ENCODE results near the gene ZC3H10.
"Not testable (repeated sequence)": the region's sequence is repeated elsewhere in the genome, so short reads cannot be mapped to it uniquely, and the experiment has no call there.

Gene ZC3H10, protein sequence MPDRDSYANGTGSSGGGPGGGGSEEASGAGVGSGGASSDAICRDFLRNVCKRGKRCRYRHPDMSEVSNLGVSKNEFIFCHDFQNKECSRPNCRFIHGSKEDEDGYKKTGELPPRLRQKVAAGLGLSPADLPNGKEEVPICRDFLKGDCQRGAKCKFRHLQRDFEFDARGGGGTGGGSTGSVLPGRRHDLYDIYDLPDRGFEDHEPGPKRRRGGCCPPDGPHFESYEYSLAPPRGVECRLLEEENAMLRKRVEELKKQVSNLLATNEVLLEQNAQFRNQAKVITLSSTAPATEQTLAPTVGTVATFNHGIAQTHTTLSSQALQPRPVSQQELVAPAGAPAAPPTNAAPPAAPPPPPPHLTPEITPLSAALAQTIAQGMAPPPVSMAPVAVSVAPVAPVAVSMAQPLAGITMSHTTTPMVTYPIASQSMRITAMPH
- 21.4 to 30.8 reads per million in 2 experiments for total RNA-seq

GRCh38 chr12:56117778-56118687 is at the start of gene ZC3H10:
TSS of gene ZC3H10 (plus strand) at chr12:56118266. CDS start at chr12:56120563, 2,297 bp downstream.
- DNase-seq (ENCODE audit: low read depth): peak; percentile 96

DNA sequence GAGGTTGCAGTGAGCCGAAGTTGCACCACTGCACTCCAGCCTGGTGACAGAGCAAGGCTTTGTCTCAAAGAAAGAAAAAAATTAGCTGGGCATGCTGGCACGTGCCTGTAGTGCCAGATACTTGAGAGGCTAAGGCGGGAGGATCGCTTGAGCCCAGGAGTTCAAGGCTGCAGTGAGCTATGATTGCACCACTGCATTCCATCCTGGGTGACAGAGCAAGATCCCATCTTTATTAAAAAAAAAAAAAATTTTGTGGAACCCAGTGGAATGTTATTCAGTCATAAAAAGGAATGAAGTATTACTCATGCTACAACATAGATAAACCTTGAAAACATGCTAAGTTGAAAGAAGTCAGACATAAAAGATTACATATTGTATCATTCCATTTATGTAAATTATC is 46.4 kb upstream of the ZC3H10 start:
- DNase-seq (ENCODE audit: low read depth): no peak

- no peak for DNase-seq (ENCODE audit: low read depth)
Observed at GRCh38 chr12:56074396-56074795, 43.7 kb upstream of the ZC3H10 start.

DNA sequence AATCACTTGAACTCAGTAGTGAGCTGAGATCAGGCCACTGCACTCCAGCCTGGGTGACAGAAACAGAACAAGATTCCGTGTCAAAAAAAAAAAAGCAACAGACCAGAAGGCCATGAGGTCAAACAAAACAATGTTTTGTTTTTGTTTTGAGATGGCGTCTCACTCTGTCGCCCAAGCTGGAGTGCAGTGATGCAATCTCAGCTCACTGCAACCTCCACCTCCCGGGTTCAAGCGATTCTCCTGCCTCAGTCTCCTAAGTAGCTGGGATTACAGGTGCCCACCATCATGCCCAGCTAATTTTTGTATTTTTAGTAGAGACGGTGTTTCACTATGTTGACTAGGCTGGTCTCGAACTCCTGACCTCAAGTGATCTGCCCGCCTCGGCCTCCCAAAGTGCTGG is 40.1 kb upstream of the ZC3H10 start:
- not testable (repeated sequence) for DNase-seq (ENCODE audit: low read depth)

GRCh38 chr12:56078427-56078826 is 39.6 kb upstream of the ZC3H10 start:
- no peak for DNase-seq (ENCODE audit: low read depth)

GRCh38 chr12:56078931-56079722 is 38.9 kb upstream of the ZC3H10 start:
- DNase-seq (ENCODE audit: low read depth): peak; percentile 30

DNA sequence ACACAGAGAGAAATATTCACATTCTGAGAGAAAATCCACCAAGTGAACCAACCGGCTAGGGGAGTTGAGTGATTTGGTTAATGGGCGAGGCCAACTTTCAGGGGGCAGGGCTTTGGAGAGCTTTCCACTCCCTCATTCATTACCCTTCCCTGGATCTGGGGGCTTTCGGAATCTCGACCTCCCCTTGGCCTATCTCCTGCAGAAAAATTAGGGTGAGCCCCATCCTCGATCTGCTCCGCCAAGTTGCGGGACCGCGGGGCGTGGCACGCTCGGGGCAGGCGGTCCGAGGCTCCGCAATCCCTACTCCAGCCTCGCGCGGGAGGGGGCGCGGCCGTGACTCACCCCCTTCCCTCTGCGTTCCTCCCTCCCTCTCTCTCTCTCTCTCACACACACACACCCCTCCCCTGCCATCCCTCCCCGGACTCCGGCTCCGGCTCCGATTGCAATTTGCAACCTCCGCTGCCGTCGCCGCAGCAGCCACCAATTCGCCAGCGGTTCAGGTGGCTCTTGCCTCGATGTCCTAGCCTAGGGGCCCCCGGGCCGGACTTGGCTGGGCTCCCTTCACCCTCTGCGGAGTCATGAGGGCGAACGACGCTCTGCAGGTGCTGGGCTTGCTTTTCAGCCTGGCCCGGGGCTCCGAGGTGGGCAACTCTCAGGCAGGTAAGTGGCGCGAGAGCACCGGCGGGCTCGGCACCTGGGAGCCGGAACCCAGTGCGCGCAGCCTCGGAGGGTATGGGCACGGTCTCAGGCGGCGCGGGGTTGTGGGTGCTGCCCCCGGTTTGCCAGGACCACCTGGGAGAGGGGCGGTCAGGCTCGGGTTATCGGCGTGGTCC is 38.1 kb upstream of the ZC3H10 start, which contains the start of gene ERBB3:
Gene ERBB3 (plus strand): TSS at position 443 of the 833 bp plus-strand sequence. CDS start 136 bp downstream, at position 579.
- DNase-seq (ENCODE audit: low read depth): peak; percentile 43

GRCh38 chr12:56080556-56081138 is 37.4 kb upstream of the ZC3H10 start:
- no peak for DNase-seq (ENCODE audit: low read depth)

- no peak for DNase-seq (ENCODE audit: low read depth)
Observed at GRCh38 chr12:56081393-56082347, 36.4 kb upstream of the ZC3H10 start.

DNA sequence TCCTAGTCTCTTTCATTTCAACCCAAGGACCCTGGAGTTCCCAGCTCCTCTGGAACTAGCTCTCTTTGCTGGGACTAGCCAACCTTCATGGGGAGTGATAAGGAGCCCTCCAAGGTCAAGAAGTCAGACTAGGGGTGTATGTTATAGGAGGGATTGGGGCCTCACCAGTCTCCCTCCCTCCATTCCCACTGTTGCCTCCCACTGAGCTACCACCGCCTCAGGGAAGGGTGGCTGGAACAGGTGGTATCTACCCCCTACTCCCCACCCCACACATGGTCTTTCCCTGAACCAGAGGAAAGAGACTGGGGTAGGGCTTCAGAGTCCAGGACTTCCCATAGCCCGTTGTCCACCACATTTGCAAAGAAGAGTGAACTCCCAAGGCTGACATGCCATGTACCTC is 35.7 kb upstream of the ZC3H10 start:
- no peak for DNase-seq (ENCODE audit: low read depth)

DNA sequence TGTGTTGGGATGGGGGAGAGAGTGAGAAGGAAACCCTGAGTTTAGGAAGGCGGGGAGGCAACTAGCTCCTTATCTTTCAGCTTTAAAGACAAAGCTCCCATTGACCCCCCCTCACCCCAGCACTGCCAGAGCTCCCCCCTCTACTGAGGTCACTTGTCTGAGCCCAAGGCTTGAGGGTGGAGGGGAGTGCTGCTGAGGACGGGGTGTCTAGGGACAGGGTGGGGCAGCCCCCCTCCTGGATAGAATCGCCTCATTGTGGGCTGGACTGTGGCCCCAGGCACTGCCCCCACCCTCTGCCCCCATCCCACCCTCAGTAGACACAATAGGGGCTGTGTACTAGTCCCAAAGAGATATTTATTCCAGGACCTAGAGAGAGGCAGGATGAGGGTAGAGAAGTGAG is 35.1 kb upstream of the ZC3H10 start:
- no peak for DNase-seq (ENCODE audit: low read depth)

GRCh38 chr12:56084958-56085543 is 33.0 kb upstream of the ZC3H10 start:
- DNase-seq (ENCODE audit: low read depth): no peak

GRCh38 chr12:56086096-56086495 is 32.0 kb upstream of the ZC3H10 start:
- no peak for DNase-seq (ENCODE audit: low read depth)

GRCh38 chr12:56086608-56087007 is 31.5 kb upstream of the ZC3H10 start:
- no peak for DNase-seq (ENCODE audit: low read depth)

GRCh38 chr12:56087220-56087619 is 30.8 kb upstream of the ZC3H10 start:
- DNase-seq (ENCODE audit: low read depth): no peak

- no peak for DNase-seq (ENCODE audit: low read depth)
Observed at GRCh38 chr12:56097738-56098137, 20.3 kb upstream of the ZC3H10 start.

DNA sequence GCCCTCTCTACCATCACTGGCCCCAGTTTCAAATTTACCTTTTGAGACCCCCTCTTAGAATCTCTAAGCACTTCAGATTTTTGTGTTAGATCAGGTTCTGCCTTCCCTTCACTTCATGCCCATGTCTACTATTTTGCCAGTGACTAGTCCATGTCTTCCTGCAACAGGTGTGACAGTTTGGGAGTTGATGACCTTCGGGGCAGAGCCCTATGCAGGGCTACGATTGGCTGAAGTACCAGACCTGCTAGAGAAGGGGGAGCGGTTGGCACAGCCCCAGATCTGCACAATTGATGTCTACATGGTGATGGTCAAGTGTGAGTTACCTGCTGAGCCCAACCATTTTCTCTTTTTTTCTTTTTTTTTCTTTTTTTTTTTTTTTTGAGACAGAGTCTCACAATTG is 19.5 kb upstream of the ZC3H10 start:
- DNase-seq (ENCODE audit: low read depth): no peak

DNA sequence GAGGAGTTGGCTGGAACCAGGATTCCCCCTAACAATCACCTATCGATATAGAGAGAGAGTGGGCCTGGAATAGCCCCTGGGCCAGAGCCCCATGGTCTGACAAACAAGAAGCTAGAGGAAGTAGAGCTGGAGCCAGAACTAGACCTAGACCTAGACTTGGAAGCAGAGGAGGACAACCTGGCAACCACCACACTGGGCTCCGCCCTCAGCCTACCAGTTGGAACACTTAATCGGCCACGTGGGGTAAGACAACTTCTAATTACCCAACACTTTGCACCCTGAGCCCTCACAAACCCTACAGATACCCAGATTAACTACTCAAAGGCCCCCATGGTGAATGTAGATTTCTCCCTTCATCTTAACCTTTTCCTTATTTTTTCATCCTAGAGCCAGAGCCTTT is 18.3 kb upstream of the ZC3H10 start:
- DNase-seq (ENCODE audit: low read depth): no peak

- DNase-seq (ENCODE audit: low read depth): no peak
Observed at GRCh38 chr12:56101045-56101444, 17.0 kb upstream of the ZC3H10 start.
